CD1c-positive myeloid dendritic cell (primary cell): ENCODE results near the gene TADA2A.

Source experiments
- DNase-seq: peaks from one replicate; pipeline ENCODE4 v3.0.0-alpha.2; 2016; ENCODE audit errors: extremely low spot score

The TADA2A gene

GRCh38 chr17:37521821-37522220 lies 115.1 kb downstream of the TADA2A start:
- DNase-seq, result no peak

DNA sequence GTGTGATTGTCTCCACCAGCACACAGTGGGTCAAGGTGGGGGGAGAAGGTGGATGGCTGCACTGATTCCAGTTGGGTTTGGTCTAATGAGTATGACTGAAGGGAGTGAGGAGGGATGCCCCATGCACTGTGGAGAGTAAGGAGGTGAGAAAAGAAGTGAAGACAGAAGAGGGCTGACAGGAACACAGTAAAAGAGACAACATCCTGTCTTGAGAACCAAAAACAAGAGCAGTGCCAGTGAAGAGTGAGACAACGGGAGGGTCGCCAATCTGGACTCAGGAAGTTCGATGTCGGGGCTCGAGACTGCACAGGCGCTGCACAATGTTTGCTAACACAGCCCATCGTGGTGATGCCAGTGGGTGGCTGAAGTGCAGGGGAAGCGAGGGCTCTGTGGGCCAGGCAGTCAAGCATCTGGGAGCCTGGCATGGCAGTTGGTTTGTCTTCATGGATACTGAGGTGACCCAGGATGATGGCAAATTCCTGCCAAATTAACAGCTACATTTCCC lies 117.1 kb downstream of the TADA2A start:
- no peak for DNase-seq

DNA sequence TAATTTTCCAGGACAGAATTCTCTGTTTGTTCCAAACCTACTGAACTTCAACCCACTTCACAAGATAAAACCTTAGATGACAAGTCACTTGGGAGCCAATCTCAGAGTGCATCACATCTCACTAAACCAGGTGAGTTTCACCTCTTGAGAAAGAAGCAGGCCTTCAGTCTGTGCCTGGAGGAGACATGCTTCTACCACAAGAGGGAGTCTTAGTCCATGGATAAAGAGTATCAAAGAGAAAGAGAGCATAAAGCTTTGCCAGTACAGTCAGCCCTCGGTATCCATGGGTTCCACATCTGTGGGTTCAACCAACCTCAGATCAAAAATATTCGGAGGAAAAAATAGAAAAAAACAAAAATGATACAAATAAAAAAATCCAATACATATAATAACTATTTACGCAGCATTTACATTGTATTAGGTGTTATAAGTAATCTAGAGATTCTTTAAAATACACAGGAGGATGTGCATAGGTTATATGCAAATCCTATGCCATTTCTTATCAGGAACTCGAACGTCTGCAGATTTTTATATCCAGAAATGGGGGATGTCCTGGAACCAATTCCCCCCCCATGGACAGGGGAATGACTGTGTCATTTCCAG lies 120.7 kb downstream of the TADA2A start:
- DNase-seq, result peak; percentile 12
